Measurements from ENCODE around the gene EIF2S2.
A peak's percentile ranks its signal among the peaks of the same experiment; 100 is the strongest.
"Not testable (repeated sequence)": the region's sequence is repeated elsewhere in the genome, so short reads cannot be mapped to it uniquely, and the experiment has no call there.

Gene EIF2S2, protein sequence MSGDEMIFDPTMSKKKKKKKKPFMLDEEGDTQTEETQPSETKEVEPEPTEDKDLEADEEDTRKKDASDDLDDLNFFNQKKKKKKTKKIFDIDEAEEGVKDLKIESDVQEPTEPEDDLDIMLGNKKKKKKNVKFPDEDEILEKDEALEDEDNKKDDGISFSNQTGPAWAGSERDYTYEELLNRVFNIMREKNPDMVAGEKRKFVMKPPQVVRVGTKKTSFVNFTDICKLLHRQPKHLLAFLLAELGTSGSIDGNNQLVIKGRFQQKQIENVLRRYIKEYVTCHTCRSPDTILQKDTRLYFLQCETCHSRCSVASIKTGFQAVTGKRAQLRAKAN

DNA sequence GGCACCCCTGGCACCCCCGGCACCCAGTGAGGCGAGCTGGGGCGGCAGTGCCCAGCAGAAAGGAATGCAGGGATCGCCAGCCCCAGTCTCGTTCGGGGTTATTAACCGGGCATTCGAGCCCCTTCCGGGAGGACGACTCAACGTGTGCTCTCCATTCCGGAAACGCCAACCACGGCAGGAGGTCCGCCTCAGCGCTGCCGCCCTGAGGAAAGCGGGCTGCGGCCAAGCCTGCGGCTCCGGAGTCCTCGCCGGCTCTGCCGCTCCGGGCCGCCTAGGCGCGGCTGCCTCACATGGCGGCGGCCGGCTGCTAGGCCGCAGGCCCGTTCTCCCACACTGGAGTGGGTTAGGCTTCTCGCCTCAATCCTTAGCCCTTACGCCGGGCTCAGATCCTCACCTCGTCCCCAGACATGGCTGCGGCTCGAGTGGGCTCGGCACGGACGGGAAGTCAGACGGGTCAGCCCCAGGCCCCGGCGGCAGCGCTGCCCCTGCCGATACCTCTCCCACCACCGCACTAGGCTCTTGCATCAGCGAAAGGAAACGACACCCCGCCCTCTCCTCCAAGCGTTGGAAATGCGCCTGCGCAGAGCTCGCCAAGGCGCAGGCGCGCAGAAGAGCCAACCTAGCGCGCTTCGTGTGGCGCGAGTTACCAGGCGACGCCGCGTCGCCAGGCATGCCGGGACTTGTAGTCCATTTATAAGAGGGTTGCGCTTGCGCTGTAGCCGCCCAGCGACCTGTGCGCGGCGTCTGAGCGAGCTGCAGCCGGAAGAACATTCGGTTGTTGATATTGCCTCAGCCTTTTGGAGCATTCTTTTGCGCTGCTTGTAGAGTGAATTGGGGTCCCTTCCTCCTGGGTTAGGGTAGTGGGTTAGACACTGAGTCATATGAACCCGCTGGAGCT, at the start of gene EIF2S2:
TSS of gene EIF2S2 (minus strand) at position 542 of the 898 bp plus-strand sequence. CDS start at position 409, 133 bp downstream.
- FAIRE-seq (peak; percentile 96), DNase-seq (ENCODE audit: extremely low spot score, insufficient read length, low read depth) (peak; percentile 95)

DNA sequence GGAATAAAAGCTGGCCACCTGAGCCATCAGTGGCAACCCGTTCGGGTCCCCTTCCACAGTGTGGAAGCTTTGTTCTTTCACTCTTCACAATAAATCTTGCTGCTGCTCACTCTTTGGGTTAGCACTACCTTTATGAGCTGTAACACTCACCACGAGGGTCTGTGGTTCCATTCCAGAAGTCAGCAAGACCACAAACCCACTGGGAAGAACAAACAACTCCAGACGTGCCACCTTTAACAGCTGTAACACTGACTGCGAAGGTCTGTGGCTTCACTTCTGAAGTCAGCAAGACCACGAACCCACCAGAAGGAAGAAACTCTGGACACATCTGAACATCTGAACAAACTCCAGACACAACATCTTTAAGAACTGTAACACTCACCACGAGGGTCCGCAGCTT, 45.7 kb upstream of the EIF2S2 start:
- FAIRE-seq; DNase-seq (ENCODE audit: extremely low spot score, insufficient read length, low read depth): not testable (repeated sequence)

DNA sequence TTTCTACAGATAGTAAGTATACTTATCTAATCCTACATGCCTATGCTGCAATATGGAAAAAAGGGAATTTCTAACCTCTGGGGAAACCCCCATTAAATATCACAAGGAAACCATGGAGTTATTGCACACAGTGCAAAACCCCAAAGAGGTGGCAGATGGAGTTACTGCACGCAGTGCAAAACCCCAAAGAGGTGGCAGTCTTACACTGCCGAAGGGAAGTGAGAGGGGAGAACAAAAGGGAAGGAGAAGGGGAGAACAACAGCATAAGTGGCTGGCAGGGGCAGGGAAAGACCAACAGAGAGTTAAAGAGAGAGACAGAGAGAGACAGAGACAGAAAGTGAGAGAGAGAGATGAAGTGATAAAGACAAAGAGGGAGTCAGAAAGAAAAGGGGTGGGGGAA, 43.8 kb upstream of the EIF2S2 start:
- no peak for DNase-seq (ENCODE audit: extremely low spot score, insufficient read length, low read depth)
- no peak for FAIRE-seq

DNA sequence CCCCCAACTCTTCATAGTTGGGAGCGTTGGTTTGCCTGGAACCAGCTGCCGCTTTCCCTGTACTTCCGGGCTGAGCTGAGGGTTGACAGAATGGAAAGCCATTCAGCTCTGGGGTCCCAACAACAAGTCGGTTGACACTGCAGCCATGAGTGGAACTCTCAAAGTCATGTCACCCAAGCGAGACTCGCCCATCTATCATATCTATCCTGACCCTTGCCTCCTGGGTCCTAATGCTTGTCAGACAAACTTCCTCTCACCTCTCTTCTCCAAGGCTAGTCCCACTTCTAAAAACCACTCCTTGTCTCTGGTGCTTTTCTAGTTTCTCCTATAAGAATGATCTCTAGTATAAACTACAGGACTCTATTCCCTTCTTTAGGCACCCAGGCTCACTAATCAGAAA, 41.1 kb upstream of the EIF2S2 start:
- not testable (repeated sequence) for FAIRE-seq; DNase-seq (ENCODE audit: extremely low spot score, insufficient read length, low read depth)

- not testable (repeated sequence) for FAIRE-seq
Observed at GRCh38 chr20:34152073-34152472, 40.0 kb upstream of the EIF2S2 start.

GRCh38 chr20:34150306-34151000, 38.4 kb upstream of the EIF2S2 start:
- no peak for FAIRE-seq
- DNase-seq (ENCODE audit: extremely low spot score, insufficient read length, low read depth): no peak

More at GRCh38 chr20:34152073-34152472, 40.0 kb upstream of the EIF2S2 start:
- not testable (repeated sequence) for DNase-seq (ENCODE audit: extremely low spot score, insufficient read length, low read depth)

- FAIRE-seq (no peak), DNase-seq (ENCODE audit: extremely low spot score, insufficient read length, low read depth) (no peak)
Observed at GRCh38 chr20:34145280-34145819, 33.3 kb upstream of the EIF2S2 start.

- DNase-seq (ENCODE audit: extremely low spot score, insufficient read length, low read depth) (no peak), FAIRE-seq (no peak)
Observed at GRCh38 chr20:34143951-34144350, 31.9 kb upstream of the EIF2S2 start.

DNA sequence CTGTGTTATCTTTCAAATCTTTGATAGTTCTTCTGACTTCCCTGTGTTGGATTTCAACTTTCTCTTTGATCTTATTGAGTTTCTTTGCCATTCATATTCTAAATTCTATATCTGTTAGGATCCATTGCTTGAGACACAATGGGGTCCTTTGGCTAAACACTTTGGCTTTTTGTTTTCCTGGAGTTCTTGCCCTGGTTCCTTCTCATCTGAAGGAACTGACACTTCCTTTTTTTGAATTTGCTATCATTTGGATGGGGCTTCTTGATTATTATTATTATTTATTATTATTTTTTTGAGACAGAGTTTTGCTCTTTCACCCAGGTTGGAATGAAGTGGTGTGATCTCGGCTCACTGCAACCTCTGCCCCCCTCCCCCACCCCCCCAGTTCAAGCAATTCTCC, 30.1 kb upstream of the EIF2S2 start:
- no peak for DNase-seq (ENCODE audit: extremely low spot score, insufficient read length, low read depth)
- FAIRE-seq: no peak

- FAIRE-seq (no peak), DNase-seq (ENCODE audit: extremely low spot score, insufficient read length, low read depth) (no peak)
Observed at GRCh38 chr20:34141293-34141692, 29.2 kb upstream of the EIF2S2 start.

DNA sequence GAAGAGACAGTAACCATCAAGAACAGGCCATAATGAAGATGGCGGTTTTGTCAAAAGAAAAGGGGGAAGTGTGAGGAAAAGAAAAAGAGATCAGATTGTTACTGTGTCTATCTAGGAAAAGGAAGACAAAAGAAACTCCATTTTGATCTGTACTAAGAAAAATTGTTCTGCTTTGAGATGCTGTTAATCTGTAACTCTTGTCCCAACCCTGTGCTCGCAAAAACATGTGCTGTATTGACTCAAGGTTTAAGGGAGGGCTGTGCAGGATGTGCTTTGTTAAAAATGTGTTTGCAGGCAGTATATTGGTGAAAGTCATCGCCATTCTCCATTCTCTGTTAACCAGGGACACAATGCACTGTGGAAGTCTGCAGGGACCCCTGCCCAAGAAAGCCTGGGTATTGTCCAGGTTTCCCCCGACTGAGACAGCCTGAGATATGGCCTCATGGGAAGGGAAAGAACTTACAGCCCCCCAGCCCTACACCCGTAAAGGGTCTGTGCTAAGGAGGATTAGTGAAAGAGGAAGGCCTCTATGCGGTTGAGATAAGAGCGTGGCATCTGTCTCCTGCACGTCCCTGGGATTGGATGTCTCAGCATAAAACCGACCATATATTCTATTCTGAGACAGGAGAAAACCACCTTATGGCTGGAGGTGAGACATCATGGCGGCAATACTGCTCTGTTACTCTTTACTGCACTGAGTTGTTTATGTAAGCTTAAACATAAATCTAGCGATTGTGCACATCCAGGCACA, 23.7 kb upstream of the EIF2S2 start:
- not testable (repeated sequence) for FAIRE-seq; DNase-seq (ENCODE audit: extremely low spot score, insufficient read length, low read depth)

GRCh38 chr20:34133365-34133860, 21.4 kb upstream of the EIF2S2 start:
- FAIRE-seq; DNase-seq (ENCODE audit: extremely low spot score, insufficient read length, low read depth): not testable (repeated sequence)

- FAIRE-seq; DNase-seq (ENCODE audit: extremely low spot score, insufficient read length, low read depth): not testable (repeated sequence)
Observed at GRCh38 chr20:34132943-34133342, 20.9 kb upstream of the EIF2S2 start.

DNA sequence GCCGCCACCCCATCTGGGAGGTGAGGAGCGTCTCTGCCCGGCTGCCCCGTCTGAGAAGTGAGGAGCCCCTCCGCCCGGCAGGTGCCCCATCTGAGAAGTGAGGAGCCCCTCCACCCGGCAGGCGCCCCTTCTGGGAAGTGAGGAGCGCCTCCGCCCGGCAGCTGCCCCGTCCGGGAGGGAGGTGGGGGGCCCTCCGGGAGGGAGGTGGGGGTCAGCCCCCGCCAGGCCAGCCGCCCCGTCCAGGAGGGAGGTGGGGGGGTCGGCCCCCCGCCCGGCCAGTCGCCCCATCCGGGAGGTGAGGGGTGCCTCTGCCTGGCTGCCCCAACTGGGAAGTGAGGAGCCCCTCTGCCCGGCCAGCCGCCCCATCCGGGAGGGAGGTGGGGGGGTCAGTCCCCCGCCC, 20.4 kb upstream of the EIF2S2 start:
- not testable (repeated sequence) for DNase-seq (ENCODE audit: extremely low spot score, insufficient read length, low read depth); FAIRE-seq

- no peak for DNase-seq (ENCODE audit: extremely low spot score, insufficient read length, low read depth)
- no peak for FAIRE-seq
Observed at GRCh38 chr20:34131491-34131890, 19.4 kb upstream of the EIF2S2 start.

DNA sequence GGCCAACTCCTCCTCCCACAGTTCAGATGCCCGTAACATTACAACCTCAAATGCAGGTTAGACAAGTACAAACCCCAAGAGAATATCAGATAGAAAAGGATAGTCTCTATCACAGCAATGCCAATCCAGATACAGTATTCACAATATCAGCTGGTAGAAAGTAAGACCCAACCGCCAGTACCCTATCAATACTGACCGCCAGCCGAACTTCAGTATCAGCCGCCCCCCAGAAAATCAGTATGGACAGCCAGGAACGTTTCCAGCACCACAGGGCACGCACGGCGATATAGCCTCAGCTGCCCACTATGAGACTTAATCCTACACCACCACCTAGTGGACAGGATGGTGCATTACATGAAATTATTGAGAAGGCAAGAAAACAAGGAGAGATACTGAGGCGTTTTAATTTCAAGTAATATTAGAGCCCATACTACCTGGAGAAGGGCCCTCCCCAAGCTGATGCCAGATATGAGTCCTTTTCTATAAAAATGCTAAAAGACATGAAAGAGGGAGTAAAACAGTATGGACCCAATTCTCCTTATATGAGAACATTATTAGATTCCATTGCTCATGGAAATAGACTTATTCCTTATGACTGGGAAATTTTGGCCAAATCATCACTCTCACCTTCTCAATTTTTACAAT, 17.6 kb upstream of the EIF2S2 start:
- DNase-seq (ENCODE audit: extremely low spot score, insufficient read length, low read depth): no peak
- FAIRE-seq: peak; percentile 76

- DNase-seq (ENCODE audit: extremely low spot score, insufficient read length, low read depth): no peak
- FAIRE-seq: no peak
Observed at GRCh38 chr20:34127792-34128191, 15.7 kb upstream of the EIF2S2 start.

- FAIRE-seq (peak; percentile 83), DNase-seq (ENCODE audit: extremely low spot score, insufficient read length, low read depth) (no peak)
Observed at GRCh38 chr20:34124469-34125249, 12.6 kb upstream of the EIF2S2 start.
